ENCODE measurements around the gene PGBD2.
"Not testable (repeated sequence)": the region's sequence is repeated elsewhere in the genome, so short reads cannot be mapped to it uniquely, and the experiment has no call there.

The PGBD2 gene

GRCh38 chr1:248906009-248906752 lies at the start of gene PGBD2:
PGBD2 (plus strand) TSS chr1:248906235; CDS start chr1:248913863, 7,628 bp downstream.
- DNase-seq, result peak; percentile 91 to 93

- no peak for DNase-seq
Observed at GRCh38 chr1:248857201-248857600, 48.8 kb upstream of the PGBD2 start.

GRCh38 chr1:248857749-248858095 lies 48.3 kb upstream of the PGBD2 start:
- DNase-seq, result no peak

GRCh38 chr1:248858096-248858890 lies 47.7 kb upstream of the PGBD2 start:
- DNase-seq, result peak; percentile 38 to 61

GRCh38 chr1:248858891-248859889 lies 46.8 kb upstream of the PGBD2 start, which contains the start of gene ZNF692:
ZNF692 (minus strand) TSS chr1:248859085; CDS start chr1:248858309, 776 bp downstream.
- DNase-seq, result peak; percentile 98 to 99

GRCh38 chr1:248860007-248860406 lies 46.0 kb upstream of the PGBD2 start:
- DNase-seq, result no peak

- DNase-seq, result no peak
Observed at GRCh38 chr1:248861616-248862015, 44.4 kb upstream of the PGBD2 start.

- no peak for DNase-seq
Observed at GRCh38 chr1:248862695-248862997, 43.4 kb upstream of the PGBD2 start.

- peak; percentile 88 to 89 for DNase-seq
Observed at GRCh38 chr1:248862998-248863881, 42.8 kb upstream of the PGBD2 start.

- DNase-seq, result no peak
Observed at GRCh38 chr1:248871837-248872401, 34.1 kb upstream of the PGBD2 start.

GRCh38 chr1:248872752-248873408 lies 33.2 kb upstream of the PGBD2 start:
- DNase-seq, result peak; percentile 63 to 77

- DNase-seq, result peak; percentile 96
Observed at GRCh38 chr1:248873409-248873992, 32.5 kb upstream of the PGBD2 start.

- DNase-seq, result peak; percentile 90 to 94
Observed at GRCh38 chr1:248873993-248874533, 32.0 kb upstream of the PGBD2 start.

GRCh38 chr1:248881261-248881660 lies 24.8 kb upstream of the PGBD2 start:
- no peak for DNase-seq

GRCh38 chr1:248882427-248882826 lies 23.6 kb upstream of the PGBD2 start:
- not testable (repeated sequence) for DNase-seq

- DNase-seq, result no peak
Observed at GRCh38 chr1:248884632-248885295, 21.3 kb upstream of the PGBD2 start.

- no peak for DNase-seq
Observed at GRCh38 chr1:248885646-248886045, 20.4 kb upstream of the PGBD2 start.

GRCh38 chr1:248886237-248886895 lies 19.7 kb upstream of the PGBD2 start:
- no peak for DNase-seq

GRCh38 chr1:248889914-248890243 lies 16.2 kb upstream of the PGBD2 start:
- DNase-seq, result not testable (repeated sequence)

All from NCI-H2081 (cell line).